MM.1S (cell line): ENCODE measurements around the gene MINK1.

Experiments
- CTCF ChIP-seq: fragments of 300-600 bp; sonication (generic); IDR thresholded peaks from 2 replicates; pipeline ENCODE4 v1.5.1; 2016; ENCODE audit warnings: antibody characterized with exemption, low read length, mixed read lengths
- EZH2 ChIP-seq: fragments of 300-600 bp; sonication (generic); optimal IDR thresholded peaks from 2 replicates; pipeline ENCODE3; 2017; ENCODE audit warnings: low read depth, mild to moderate bottlenecking, antibody characterized with exemption, low read length, mixed read lengths

DNA sequence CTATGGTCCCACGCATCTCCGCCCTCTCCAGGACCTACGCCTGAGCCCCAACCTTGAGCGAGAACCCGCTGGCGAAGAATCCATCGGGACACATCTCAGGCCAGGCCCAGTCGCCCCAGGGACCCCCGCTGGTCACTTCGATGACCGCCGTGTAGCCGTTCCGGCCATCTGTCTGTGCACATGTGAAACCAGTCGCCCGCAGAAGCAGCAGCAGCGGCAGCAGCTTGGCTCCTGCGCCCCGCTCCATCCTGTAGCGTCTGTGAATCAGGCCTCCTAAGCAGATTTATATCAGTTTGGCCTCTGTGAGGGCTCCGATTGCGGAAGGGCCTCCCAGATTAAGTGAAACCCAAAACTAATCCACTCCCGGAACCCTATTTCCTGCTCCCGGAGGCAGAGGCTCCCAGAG lies 47.0 kb upstream of the MINK1 start, which contains the start of gene VMO1:
- TF ChIP-seq CTCF = no peak
- TF ChIP-seq EZH2 = no peak
